HCT116 (cell line): ENCODE data around the gene RBM47.

Source experiments
- EGR1 ChIP-seq: IDR thresholded peaks from 2 replicates; pipeline ENCODE4 v1.6.1; 2012; ENCODE audit warnings: low read depth
- ELF1 ChIP-seq: IDR thresholded peaks from 2 replicates; pipeline ENCODE4 v1.6.1; 2012; ENCODE audit warnings: low read depth, borderline replicate concordance
- POLR2AphosphoS5 ChIP-seq: IDR thresholded peaks from 2 replicates; pipeline ENCODE4 v1.6.1; 2011; ENCODE audit warnings: mild to moderate bottlenecking, low read depth, low read length, moderate library complexity
- YY1 ChIP-seq: IDR thresholded peaks from 2 replicates; pipeline ENCODE4 v1.6.1; 2011; ENCODE audit warnings: low read length, low read depth, moderate library complexity, mild to moderate bottlenecking; ENCODE audit not compliant: insufficient replicate concordance; ENCODE audit errors: extremely low read depth
- TF ChIP-seq, protein P1 (sequence below): IDR thresholded peaks from 2 replicates; pipeline ENCODE4 v1.6.1; 2012
- TF ChIP-seq, protein P2 (sequence below), 3 experiments: fragments of 200-600 bp in 1 of 3; sonication (generic) in 1 of 3; IDR thresholded peaks in 2 of 3; conservative IDR thresholded peaks in 1 of 3; 2 replicates each; pipeline ENCODE4 v1.5.1; 2012 to 2017; ENCODE audit warnings: low read depth in 2 of 3, low read length in 2 of 3, antibody characterized with exemption in 1 of 3, borderline replicate concordance in 1 of 3, control low read depth in 1 of 3, mild to moderate bottlenecking in 1 of 3, mixed read lengths in 1 of 3, mixed run types in 1 of 3, moderate library complexity in 1 of 3; ENCODE audit not compliant: insufficient read depth in 1 of 3

- TF ChIP-seq, protein P1, sequence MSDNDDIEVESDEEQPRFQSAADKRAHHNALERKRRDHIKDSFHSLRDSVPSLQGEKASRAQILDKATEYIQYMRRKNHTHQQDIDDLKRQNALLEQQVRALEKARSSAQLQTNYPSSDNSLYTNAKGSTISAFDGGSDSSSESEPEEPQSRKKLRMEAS = no peak
- no peak for TF ChIP-seq ELF1
- no peak for TF ChIP-seq EGR1
- TF ChIP-seq, protein P2, sequence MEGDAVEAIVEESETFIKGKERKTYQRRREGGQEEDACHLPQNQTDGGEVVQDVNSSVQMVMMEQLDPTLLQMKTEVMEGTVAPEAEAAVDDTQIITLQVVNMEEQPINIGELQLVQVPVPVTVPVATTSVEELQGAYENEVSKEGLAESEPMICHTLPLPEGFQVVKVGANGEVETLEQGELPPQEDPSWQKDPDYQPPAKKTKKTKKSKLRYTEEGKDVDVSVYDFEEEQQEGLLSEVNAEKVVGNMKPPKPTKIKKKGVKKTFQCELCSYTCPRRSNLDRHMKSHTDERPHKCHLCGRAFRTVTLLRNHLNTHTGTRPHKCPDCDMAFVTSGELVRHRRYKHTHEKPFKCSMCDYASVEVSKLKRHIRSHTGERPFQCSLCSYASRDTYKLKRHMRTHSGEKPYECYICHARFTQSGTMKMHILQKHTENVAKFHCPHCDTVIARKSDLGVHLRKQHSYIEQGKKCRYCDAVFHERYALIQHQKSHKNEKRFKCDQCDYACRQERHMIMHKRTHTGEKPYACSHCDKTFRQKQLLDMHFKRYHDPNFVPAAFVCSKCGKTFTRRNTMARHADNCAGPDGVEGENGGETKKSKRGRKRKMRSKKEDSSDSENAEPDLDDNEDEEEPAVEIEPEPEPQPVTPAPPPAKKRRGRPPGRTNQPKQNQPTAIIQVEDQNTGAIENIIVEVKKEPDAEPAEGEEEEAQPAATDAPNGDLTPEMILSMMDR (IDR thresholded peaks at IDR 0.05 in 2 of 3, conservative IDR thresholded peaks at IDR 0.05 in 1 of 3; ENCODE audit: borderline replicate concordance in 1 of 3, insufficient read depth in 1 of 3, low read depth in 2 of 3, low read length in 2 of 3) = no peak
- TF ChIP-seq YY1 = no peak
- TF ChIP-seq POLR2AphosphoS5 = no peak
These were observed 191.2 kb downstream of the RBM47 start for GRCh38 chr4:40438384-40439026.
